PC-3 (cell line): ENCODE results near the gene NTM.

Experiments used
- CTCF ChIP-seq: fragments of 300-600 bp; sonication (generic); conservative IDR thresholded peaks from 2 replicates; pipeline ENCODE4 v1.5.1; 2017; ENCODE audit warnings: antibody characterized with exemption, low read depth, mild to moderate bottlenecking, low read length
- EZH2phosphoT487 ChIP-seq: fragments of 300-600 bp; sonication (generic); IDR thresholded peaks from 2 replicates; pipeline ENCODE4 v1.6.1; 2018; ENCODE audit warnings: mild to moderate bottlenecking, antibody characterized with exemption, low read length, borderline replicate concordance

GRCh38 chr11:131486937-131487635 lies 116.7 kb downstream of the NTM start:
- TF ChIP-seq CTCF (no peak), EZH2phosphoT487 (no peak)
